Measurements from ENCODE around the gene PDCD10. TPM values are rescaled to one million over a fixed set of nuclear protein-coding genes. Genes with fewer than 3 reads are reported as not detected.

PDCD10 gene
- total RNA-seq, 1 donor from 2014 or later, result 34.7 TPM

GRCh38 chr3:167700046-167700445 lies 34.6 kb downstream of the PDCD10 start:
- intact Hi-C loops (cut with micrococcal nuclease), result no loop called here
- ATAC-seq, result no peak
- no peak for DNase-seq

GRCh38 chr3:167694121-167694520 lies 40.6 kb downstream of the PDCD10 start:
- DNase-seq (no peak), ATAC-seq (no peak)
- intact Hi-C loops (cut with micrococcal nuclease), result no loop called here

GRCh38 chr3:167691366-167691765 lies 43.3 kb downstream of the PDCD10 start:
- intact Hi-C loops (cut with micrococcal nuclease), result no loop called here
- DNase-seq (no peak), ATAC-seq (no peak)

GRCh38 chr3:167684388-167684993 lies 50.2 kb downstream of the PDCD10 start:
- DNase-seq (no peak), ATAC-seq (peak; percentile 49)
- intact Hi-C loops (cut with micrococcal nuclease), result loop anchor here (5.0 kb wide), 1 partner anchor 302 kb away; the partner anchor contains the start of gene ZBBX

GRCh38 chr3:167679526-167679925 lies 55.2 kb downstream of the PDCD10 start:
- intact Hi-C loops (cut with micrococcal nuclease), result no loop called here
- no peak for ATAC-seq

GRCh38 chr3:167675848-167676247 lies 58.8 kb downstream of the PDCD10 start:
- intact Hi-C loops (cut with micrococcal nuclease), result no loop called here
- ATAC-seq (no peak), DNase-seq (no peak)

More at GRCh38 chr3:167679526-167679925, 55.2 kb downstream of the PDCD10 start:
- no peak for DNase-seq

- ATAC-seq (no peak), DNase-seq (no peak)
- intact Hi-C loops (cut with micrococcal nuclease), result no loop called here
Observed at GRCh38 chr3:167673221-167673620, 61.5 kb downstream of the PDCD10 start.

GRCh38 chr3:167671878-167672427 lies 62.7 kb downstream of the PDCD10 start:
- intact Hi-C loops (cut with micrococcal nuclease), result no loop called here
- no peak for DNase-seq
- ATAC-seq, result no peak

GRCh38 chr3:167669699-167670098 lies 65.0 kb downstream of the PDCD10 start:
- intact Hi-C loops (cut with micrococcal nuclease), result no loop called here
- DNase-seq, result no peak
- no peak for ATAC-seq

- ATAC-seq (no peak), DNase-seq (no peak)
- intact Hi-C loops (cut with micrococcal nuclease), result no loop called here
Observed at GRCh38 chr3:167668651-167669050, 66.0 kb downstream of the PDCD10 start.

- DNase-seq (no peak), ATAC-seq (no peak)
- intact Hi-C loops (cut with micrococcal nuclease), result no loop called here
Observed at GRCh38 chr3:167666563-167666962, 68.1 kb downstream of the PDCD10 start.

- ATAC-seq, result no peak
- intact Hi-C loops (cut with micrococcal nuclease), result no loop called here
- no peak for DNase-seq
Observed at GRCh38 chr3:167662919-167663400, 71.7 kb downstream of the PDCD10 start.

- ATAC-seq (no peak), DNase-seq (no peak)
- intact Hi-C loops (cut with micrococcal nuclease), result no loop called here
Observed at GRCh38 chr3:167657684-167658225, 76.9 kb downstream of the PDCD10 start.

GRCh38 chr3:167656821-167657220 lies 77.9 kb downstream of the PDCD10 start:
- intact Hi-C loops (cut with micrococcal nuclease), result no loop called here
- DNase-seq (no peak), ATAC-seq (no peak)

GRCh38 chr3:167653760-167654159 lies 80.9 kb downstream of the PDCD10 start, which contains the start of gene WDR49:
WDR49 (minus strand) TSS chr3:167653942; CDS start chr3:167653425, 517 bp downstream.
- DNase-seq (no peak), ATAC-seq (peak; percentile 61)

GRCh38 chr3:167653155-167653554 lies 81.5 kb downstream of the PDCD10 start:
- ATAC-seq (no peak), DNase-seq (no peak)
- intact Hi-C loops (cut with micrococcal nuclease), result no loop called here

More at GRCh38 chr3:167653760-167654159, 80.9 kb downstream of the PDCD10 start, which contains the start of gene WDR49:
- intact Hi-C loops (cut with micrococcal nuclease), result no loop called here

GRCh38 chr3:167651826-167652225 lies 82.9 kb downstream of the PDCD10 start:
- intact Hi-C loops (cut with micrococcal nuclease), result no loop called here
- DNase-seq, result no peak
- ATAC-seq, result no peak

GRCh38 chr3:167650459-167650858 lies 84.2 kb downstream of the PDCD10 start:
- no peak for ATAC-seq
- intact Hi-C loops (cut with micrococcal nuclease), result no loop called here

GRCh38 chr3:167649746-167650145 lies 84.9 kb downstream of the PDCD10 start:
- DNase-seq (no peak), ATAC-seq (no peak)
- intact Hi-C loops (cut with micrococcal nuclease), result no loop called here

More at GRCh38 chr3:167650459-167650858, 84.2 kb downstream of the PDCD10 start:
- no peak for DNase-seq

GRCh38 chr3:167644611-167645010 lies 90.1 kb downstream of the PDCD10 start:
- ATAC-seq (no peak), DNase-seq (no peak)
- intact Hi-C loops (cut with micrococcal nuclease), result no loop called here

All from left ventricle myocardium superior (tissue), 1 donor.